ENCODE data around the gene LRFN2. TPM values are rescaled to one million over a fixed set of nuclear protein-coding genes. Genes with fewer than 3 reads are reported as not detected.

LRFN2 gene
- polyA plus RNA-seq, 1 of the 3 experiments (the other 2 are of a cell fraction): 0.02 TPM

DNA sequence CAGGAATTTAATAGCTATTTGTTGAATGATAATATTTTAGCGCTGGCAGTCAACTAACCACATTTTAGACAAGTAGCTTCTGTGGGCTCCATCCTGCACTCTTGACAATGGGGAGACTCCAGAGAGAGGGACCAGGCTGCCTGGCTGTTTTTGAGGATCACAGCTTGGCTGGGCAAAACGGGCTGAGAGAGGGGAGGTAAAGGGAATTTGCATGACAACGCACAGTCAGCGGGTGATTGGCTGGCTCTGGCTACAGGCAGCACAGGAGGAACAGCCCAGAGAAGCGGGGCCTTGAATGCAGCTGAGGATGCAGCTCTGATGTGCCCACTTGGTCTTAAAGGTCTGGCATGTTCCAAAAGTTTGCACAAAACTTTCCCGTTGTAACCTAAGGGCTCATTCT is 41.2 kb downstream of the LRFN2 start (continued):
- TF ChIP-seq, protein P1, sequence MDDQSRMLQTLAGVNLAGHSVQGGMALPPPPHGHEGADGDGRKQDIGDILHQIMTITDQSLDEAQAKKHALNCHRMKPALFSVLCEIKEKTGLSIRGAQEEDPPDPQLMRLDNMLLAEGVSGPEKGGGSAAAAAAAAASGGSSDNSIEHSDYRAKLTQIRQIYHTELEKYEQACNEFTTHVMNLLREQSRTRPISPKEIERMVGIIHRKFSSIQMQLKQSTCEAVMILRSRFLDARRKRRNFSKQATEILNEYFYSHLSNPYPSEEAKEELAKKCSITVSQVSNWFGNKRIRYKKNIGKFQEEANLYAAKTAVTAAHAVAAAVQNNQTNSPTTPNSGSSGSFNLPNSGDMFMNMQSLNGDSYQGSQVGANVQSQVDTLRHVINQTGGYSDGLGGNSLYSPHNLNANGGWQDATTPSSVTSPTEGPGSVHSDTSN (IDR thresholded peaks at IDR 0.05): no peak
- TF ChIP-seq POLR2AphosphoS5 (IDR thresholded peaks at IDR 0.05; ENCODE audit: low read depth, low read length) (no peak), RFX5 (IDR thresholded peaks at IDR 0.05; ENCODE audit: low read length) (no peak), FOSL2 (IDR thresholded peaks at IDR 0.05; ENCODE audit: borderline replicate concordance, low read depth) (no peak), SIN3A (IDR thresholded peaks at IDR 0.05; ENCODE audit: borderline replicate concordance, low read depth, low read length) (no peak), TEAD4 (IDR thresholded peaks at IDR 0.05; ENCODE audit: borderline replicate concordance, insufficient read depth) (no peak)

DNA sequence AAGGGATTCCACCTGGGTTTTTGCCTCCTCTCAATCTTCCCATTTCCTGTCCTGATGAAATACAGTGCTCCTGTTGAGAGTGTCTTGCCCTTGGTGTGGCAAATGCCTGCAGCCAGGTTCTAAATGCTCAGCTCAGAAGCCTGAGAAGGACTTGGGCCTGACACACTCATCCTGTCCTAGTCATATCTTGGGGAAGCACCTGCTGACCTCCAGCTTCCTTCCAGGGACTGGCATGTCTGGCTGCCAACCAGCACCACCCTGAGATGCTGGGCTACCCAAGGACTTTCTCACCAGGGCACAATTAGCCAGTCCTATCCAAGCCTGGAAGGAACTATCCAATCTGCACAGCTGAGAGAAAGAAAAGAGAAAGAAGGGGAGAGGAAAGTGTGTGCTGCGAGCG is 43.4 kb downstream of the LRFN2 start:
- Histone ChIP-seq H3K9ac (no peak overlapping the region), H2AFZ (ENCODE audit: low read depth) (no peak overlapping the region), H4K20me1 (ENCODE audit: insufficient read depth) (no peaks in the 10 kb centered on the region), H3K9me2 (no peaks in the 10 kb centered on the region), H3F3A (replicated peaks; ENCODE audit: insufficient read depth) (no peaks in the 10 kb centered on the region), H3K36me3 (replicated peaks in 1 of 2; ENCODE audit: control insufficient read depth in 1 of 2, insufficient read depth in 2 of 2, low read length in 1 of 2) (no peaks in the 10 kb centered on the region), H3K9me3 (no peaks in the 10 kb centered on the region), H3K79me2 (ENCODE audit: insufficient read depth) (no peaks in the 10 kb centered on the region), H3K27me3 (ENCODE audit: insufficient read depth) (no peaks in the 10 kb centered on the region), H3K4me3 (ENCODE audit: low read depth in 2 of 2, low read length in 1 of 2) (no peak overlapping the region), H3K27ac (ENCODE audit: low read depth in 2 of 2, low read length in 1 of 2) (no peak overlapping the region; a peak in 1 of 4 replicates), H3K4me1 (ENCODE audit: control insufficient read depth in 1 of 2, insufficient read depth in 2 of 2, low read depth in 1 of 2, low read length in 1 of 2) (peaks cover 0 to 41% of the 10 kb centered on the region in 2 experiments; a peak in 2 of 4 replicates), H3K4me2 (no peak overlapping the region)
- CTCF ChIA-PET: interaction anchor here (1.1 to 2.5 kb wide), 7 partner anchors 13 to 369 kb away, joined by 3 to 7 read pairs (median 5); partner anchors contain the start of gene LRFN2
- DNase-seq: no peak
- 48% methylated on average over 2 of the region's 2 CpGs for WGBS (ENCODE audit: low lambda C conversion rate)
- POLR2A ChIA-PET: interaction anchor here (0.6 kb wide), 1 partner anchor 14 kb away, joined by 3 read pairs; no protein-coding TSS in a partner anchor
- TF ChIP-seq, protein P2, sequence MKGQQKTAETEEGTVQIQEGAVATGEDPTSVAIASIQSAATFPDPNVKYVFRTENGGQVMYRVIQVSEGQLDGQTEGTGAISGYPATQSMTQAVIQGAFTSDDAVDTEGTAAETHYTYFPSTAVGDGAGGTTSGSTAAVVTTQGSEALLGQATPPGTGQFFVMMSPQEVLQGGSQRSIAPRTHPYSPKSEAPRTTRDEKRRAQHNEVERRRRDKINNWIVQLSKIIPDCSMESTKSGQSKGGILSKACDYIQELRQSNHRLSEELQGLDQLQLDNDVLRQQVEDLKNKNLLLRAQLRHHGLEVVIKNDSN (IDR thresholded peaks at IDR 0.05; ENCODE audit: borderline replicate concordance, low read depth): no peak
- no peak for TF ChIP-seq TCF12 (IDR thresholded peaks at IDR 0.05)
- no peak for TF ChIP-seq EP300 (IDR thresholded peaks at IDR 0.05; ENCODE audit: borderline replicate concordance in 1 of 2, low read depth in 1 of 2, low read length in 1 of 2)
- TF ChIP-seq, protein P3, sequence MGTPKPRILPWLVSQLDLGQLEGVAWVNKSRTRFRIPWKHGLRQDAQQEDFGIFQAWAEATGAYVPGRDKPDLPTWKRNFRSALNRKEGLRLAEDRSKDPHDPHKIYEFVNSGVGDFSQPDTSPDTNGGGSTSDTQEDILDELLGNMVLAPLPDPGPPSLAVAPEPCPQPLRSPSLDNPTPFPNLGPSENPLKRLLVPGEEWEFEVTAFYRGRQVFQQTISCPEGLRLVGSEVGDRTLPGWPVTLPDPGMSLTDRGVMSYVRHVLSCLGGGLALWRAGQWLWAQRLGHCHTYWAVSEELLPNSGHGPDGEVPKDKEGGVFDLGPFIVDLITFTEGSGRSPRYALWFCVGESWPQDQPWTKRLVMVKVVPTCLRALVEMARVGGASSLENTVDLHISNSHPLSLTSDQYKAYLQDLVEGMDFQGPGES (IDR thresholded peaks at IDR 0.05; ENCODE audit: low read depth, low read length): no peak
- no peak for TF ChIP-seq MEF2A (IDR thresholded peaks at IDR 0.05; ENCODE audit: borderline replicate concordance, low read depth)
- no peak for TF ChIP-seq SIN3A (IDR thresholded peaks at IDR 0.05; ENCODE audit: borderline replicate concordance, low read depth, low read length)
- no peak for TF ChIP-seq YY1 (IDR thresholded peaks at IDR 0.05; ENCODE audit: low read depth)
- TF ChIP-seq, protein P4, sequence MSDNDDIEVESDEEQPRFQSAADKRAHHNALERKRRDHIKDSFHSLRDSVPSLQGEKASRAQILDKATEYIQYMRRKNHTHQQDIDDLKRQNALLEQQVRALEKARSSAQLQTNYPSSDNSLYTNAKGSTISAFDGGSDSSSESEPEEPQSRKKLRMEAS (IDR thresholded peaks at IDR 0.05; ENCODE audit: low read depth): no peak
- no peak for TF ChIP-seq POLR2AphosphoS5 (IDR thresholded peaks at IDR 0.05; ENCODE audit: low read depth, low read length)
- TF ChIP-seq EZH2phosphoT487 (IDR thresholded peaks at IDR 0.05; ENCODE audit: borderline replicate concordance, low read depth): no peak
- TF ChIP-seq NRF1 (IDR thresholded peaks at IDR 0.05; ENCODE audit: low read depth, low read length): no peak
- no peak for TF ChIP-seq FOXM1 (IDR thresholded peaks at IDR 0.05; ENCODE audit: low read depth)
- TF ChIP-seq, protein P1 (IDR thresholded peaks at IDR 0.05): no peak
- TF ChIP-seq SMC3 (IDR thresholded peaks at IDR 0.05; ENCODE audit: low read depth, low read length): no peak
- no peak for TF ChIP-seq MXI1 (IDR thresholded peaks at IDR 0.05; ENCODE audit: low read depth, low read length)
- no peak for TF ChIP-seq RXRA (IDR thresholded peaks at IDR 0.05; ENCODE audit: borderline replicate concordance, low read depth)
- no peak for TF ChIP-seq FOSL2 (IDR thresholded peaks at IDR 0.05; ENCODE audit: borderline replicate concordance, low read depth)
- TF ChIP-seq RAD21 (IDR thresholded peaks at IDR 0.05; ENCODE audit: low read length): no peak
- no peak for TF ChIP-seq TEAD4 (IDR thresholded peaks at IDR 0.05; ENCODE audit: borderline replicate concordance, insufficient read depth)
- TF ChIP-seq, protein P5, sequence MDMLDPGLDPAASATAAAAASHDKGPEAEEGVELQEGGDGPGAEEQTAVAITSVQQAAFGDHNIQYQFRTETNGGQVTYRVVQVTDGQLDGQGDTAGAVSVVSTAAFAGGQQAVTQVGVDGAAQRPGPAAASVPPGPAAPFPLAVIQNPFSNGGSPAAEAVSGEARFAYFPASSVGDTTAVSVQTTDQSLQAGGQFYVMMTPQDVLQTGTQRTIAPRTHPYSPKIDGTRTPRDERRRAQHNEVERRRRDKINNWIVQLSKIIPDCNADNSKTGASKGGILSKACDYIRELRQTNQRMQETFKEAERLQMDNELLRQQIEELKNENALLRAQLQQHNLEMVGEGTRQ (IDR thresholded peaks at IDR 0.05; ENCODE audit: borderline replicate concordance, low read depth, low read length): no peak
